GM19395 (cell line): ENCODE data around the gene KISS1.

Source experiments
- ATAC-seq: cut with Tn5 transposase; IDR thresholded peaks from one replicate; pipeline ENCODE4 v1.9.1; 2021; ENCODE audit warnings: mild to moderate bottlenecking, moderate library complexity; ENCODE audit not compliant: unreplicated experiment

Gene KISS1

GRCh38 chr1:204142032-204142974 lies 54.0 kb downstream of the KISS1 start:
- no peak for ATAC-seq

GRCh38 chr1:204141131-204141530 lies 55.2 kb downstream of the KISS1 start:
- ATAC-seq: no peak
